Esophagus squamous epithelium (tissue), 5 donors: ENCODE data around the gene PAX9. TPM values are rescaled to one million over a fixed set of nuclear protein-coding genes. Genes with fewer than 3 reads are reported as not detected.

ENCODE experiments used
- DNase-seq: peaks from one replicate; lab custom pipeline; 2025; lab: John Stamatoyannopoulos, UW
- H3K27ac ChIP-seq, 4 donors: fragments of 200-600 bp; sonication (generic); one replicate each; pipeline ENCODE4 v1.5.1; 2016 to 2019; ENCODE audit warnings: mild to moderate bottlenecking in 1 of 4
- H3K27me3 ChIP-seq, 4 donors: fragments of 200-600 bp; sonication (generic); 1 replicate in 3 of 4; 2 replicates in 1 of 4; pipeline versions ENCODE4 v1.5.1 to v1.6.0; 2017 to 2021; ENCODE audit warnings: antibody characterized with exemption in 1 of 4
- H3K36me3 ChIP-seq, 3 donors: fragments of 200-600 bp; sonication (generic); one replicate each; pipeline ENCODE4 v1.5.1; 2016 to 2019
- H3K4me1 ChIP-seq, 3 donors: fragments of 200-600 bp; sonication (generic); one replicate each; pipeline ENCODE4 v1.5.1; 2017 to 2019
- H3K4me3 ChIP-seq, 4 donors: fragments of 200-600 bp; sonication (generic); 1 replicate in 3 of 4; 2 replicates in 1 of 4; pipeline ENCODE4 v1.5.1; 2016 to 2019; ENCODE audit warnings: mild to moderate bottlenecking in 2 of 4, moderate library complexity in 1 of 4
- H3K9me3 ChIP-seq, 3 donors: fragments of 200-600 bp; sonication (generic); one replicate each; pipeline ENCODE4 v1.5.1; 2016 to 2019
- POLR2A ChIP-seq, 4 donors: fragments of 450-650 bp; IDR thresholded peaks; one replicate each; pipeline ENCODE4 v1.6.1; 2017; ENCODE audit warnings: antibody characterized with exemption in 4 of 4, mild to moderate bottlenecking in 4 of 4, moderate library complexity in 3 of 4
- WGBS, 2 donors: methylation state at CpG; one replicate each; pipeline ENCODE4 v1.1.5; 2018; 5-methylcytosine and 5-hydroxymethylcytosine counted together
- intact Hi-C: fragments of 100-400 bp; cut with DNase I; formaldehyde crosslinking; loops from one replicate; pipeline ENCODE4 v1.15.0; 2022
- total RNA-seq, 4 donors: library from RNA; depleted of rRNA; stranded (reverse); fragments of >200 nt; gene quantifications; one replicate each; pipeline ENCODE4 v1.1.0, GENCODE V29; 2016
- TF ChIP-seq, protein P1 (sequence below), 6 experiments: fragments of 450-650 bp in 4 of 6; fragments of 200-600 bp in 2 of 6; sonication (generic) in 2 of 6; IDR thresholded peaks; one replicate each; pipeline ENCODE4 v1.5.1; 2016 to 2019; ENCODE audit warnings: antibody characterized with exemption in 6 of 6, mild to moderate bottlenecking in 4 of 6, moderate library complexity in 4 of 6
- donor health status: DM: yes; HTN: yes; CAD: no.

PAX9 gene
- 100 to 1,000 TPM in 2 of 4 donors, 10 to 100 TPM in 2; 70.1 to 152 (median 100) TPM for total RNA-seq

DNA sequence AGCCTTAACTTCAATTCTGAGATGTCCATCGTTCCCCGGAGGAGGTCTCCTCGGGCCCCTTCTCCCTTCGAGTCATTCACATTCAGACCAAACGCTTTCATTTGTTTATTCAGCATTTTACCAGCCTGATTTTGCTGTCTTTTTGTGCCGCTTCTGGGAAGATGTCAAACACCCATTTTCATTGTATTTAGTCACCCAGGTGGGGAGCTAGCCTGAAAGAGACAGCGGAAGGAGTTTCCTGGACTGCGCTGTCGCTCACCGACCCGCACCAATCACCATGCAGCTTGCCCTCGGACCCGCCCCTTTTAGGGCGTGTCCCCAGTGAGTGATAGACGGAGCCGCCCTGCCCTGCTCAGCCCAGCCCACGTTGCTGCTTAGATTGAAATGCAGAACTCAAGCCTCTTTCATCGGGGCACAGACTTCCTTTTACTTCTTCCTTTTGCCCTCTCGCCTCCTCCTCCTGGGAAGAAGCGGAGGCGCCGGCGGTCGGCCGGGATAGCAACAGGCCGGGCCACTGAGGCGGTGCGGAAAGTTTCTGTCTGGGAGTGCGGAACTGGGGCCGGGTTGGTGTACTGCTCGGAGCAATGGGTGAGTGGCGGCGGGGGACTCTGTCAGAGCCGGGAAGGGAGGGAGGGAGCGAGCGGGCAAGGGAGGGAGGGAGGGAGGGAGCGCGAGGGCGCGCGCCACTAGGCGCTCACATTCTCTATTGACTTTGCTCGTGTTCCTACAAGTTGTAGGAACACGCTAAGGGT is at the start of gene PAX9:
Gene PAX9, plus strand, starts transcription at position 355 of the 752 bp plus-strand sequence. Its CDS starts 230 bp downstream, at position 585.
- Histone ChIP-seq H3K4me3 (peak within 1 kb of the TSS; percentile 70 to 75 (median 71)), H3K27me3 (peaks cover 0 to 100% (median 44%) of the 10 kb centered on the region in 4 donors), H3K27ac (peak within 1 kb of the TSS; percentile 82 to 96 (median 94)), H3K36me3 (peaks cover 0 to 36% (median 5%) of the 10 kb centered on the region in 3 donors), H3K4me1 (peaks cover 0 to 84% (median 29%) of the 10 kb centered on the region in 3 donors), H3K9me3 (no peaks in the 10 kb centered on the region)
- no peak for DNase-seq
- intact Hi-C loops: loop anchor here (10.0 kb wide), 1 partner anchor 283 kb away; no protein-coding TSS in a partner anchor
- WGBS, 2 donors: 2 to 13% methylated on average over 26 to 29 of the region's 44 CpGs
- TF ChIP-seq POLR2A (IDR thresholded peaks at IDR 0.05): peak in 2 of 4 donors; percentile 15 to 69
- TF ChIP-seq, protein P1, sequence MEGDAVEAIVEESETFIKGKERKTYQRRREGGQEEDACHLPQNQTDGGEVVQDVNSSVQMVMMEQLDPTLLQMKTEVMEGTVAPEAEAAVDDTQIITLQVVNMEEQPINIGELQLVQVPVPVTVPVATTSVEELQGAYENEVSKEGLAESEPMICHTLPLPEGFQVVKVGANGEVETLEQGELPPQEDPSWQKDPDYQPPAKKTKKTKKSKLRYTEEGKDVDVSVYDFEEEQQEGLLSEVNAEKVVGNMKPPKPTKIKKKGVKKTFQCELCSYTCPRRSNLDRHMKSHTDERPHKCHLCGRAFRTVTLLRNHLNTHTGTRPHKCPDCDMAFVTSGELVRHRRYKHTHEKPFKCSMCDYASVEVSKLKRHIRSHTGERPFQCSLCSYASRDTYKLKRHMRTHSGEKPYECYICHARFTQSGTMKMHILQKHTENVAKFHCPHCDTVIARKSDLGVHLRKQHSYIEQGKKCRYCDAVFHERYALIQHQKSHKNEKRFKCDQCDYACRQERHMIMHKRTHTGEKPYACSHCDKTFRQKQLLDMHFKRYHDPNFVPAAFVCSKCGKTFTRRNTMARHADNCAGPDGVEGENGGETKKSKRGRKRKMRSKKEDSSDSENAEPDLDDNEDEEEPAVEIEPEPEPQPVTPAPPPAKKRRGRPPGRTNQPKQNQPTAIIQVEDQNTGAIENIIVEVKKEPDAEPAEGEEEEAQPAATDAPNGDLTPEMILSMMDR (IDR thresholded peaks at IDR 0.05): no peak

DNA sequence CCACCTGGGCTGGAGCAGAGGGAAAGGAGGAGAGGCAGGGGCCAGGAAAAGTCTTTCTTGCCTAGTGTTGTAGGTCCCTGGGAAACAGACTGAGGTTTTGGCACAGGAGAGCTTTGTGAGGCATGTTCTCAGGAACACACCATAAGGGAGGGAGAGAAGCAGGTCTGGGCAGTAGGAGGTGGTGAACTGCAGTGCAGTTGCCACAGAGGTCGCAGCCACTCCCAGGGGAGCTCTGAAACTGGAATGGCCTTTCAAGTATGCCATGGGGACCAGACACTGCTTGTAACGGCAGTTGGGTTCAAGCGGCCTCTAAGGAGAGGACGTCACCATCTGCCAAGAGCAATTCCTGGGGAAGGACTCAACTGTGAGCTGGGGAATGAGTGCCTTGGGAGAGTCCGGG is 43.8 kb upstream of the PAX9 start:
- TF ChIP-seq, protein P1 (IDR thresholded peaks at IDR 0.05): no peak
- TF ChIP-seq POLR2A (IDR thresholded peaks at IDR 0.05): no peak
- Histone ChIP-seq H3K27me3 (peaks cover 0 to 4% (median 0%) of the 10 kb centered on the region in 4 donors), H3K4me3 (no peak overlapping the region), H3K9me3 (no peaks in the 10 kb centered on the region), H3K27ac (no peak overlapping the region), H3K36me3 (no peaks in the 10 kb centered on the region), H3K4me1 (no peaks in the 10 kb centered on the region)
- intact Hi-C loops: no loop called here
- no peak for DNase-seq
- 70 to 76% methylated on average over 3 to 5 of the region's 5 CpGs for WGBS, 2 donors

DNA sequence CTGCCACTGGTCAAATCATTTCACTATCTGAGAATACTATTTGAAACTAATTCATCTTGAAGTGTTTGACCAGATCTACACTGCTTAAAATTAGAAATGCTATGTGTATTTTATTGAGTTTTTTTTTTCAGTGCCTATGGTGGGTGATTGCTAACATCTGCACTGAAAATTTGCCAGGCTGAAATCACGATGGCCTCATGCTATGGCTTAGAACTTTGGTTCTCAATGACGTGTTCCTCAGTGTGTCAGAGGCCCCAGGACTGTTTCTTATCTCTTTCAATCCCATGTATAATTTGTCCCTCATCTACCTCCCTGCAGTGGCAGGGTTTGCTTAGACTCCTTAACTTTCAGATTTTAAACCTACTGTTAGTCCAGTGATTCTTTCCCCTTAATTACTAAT is 43.0 kb upstream of the PAX9 start:
- Histone ChIP-seq H3K27me3 (peaks cover 0 to 4% (median 0%) of the 10 kb centered on the region in 4 donors), H3K4me1 (no peaks in the 10 kb centered on the region), H3K9me3 (no peaks in the 10 kb centered on the region), H3K27ac (no peak overlapping the region), H3K36me3 (no peaks in the 10 kb centered on the region), H3K4me3 (no peak overlapping the region)
- DNase-seq: no peak
- TF ChIP-seq, protein P1 (IDR thresholded peaks at IDR 0.05): no peak
- TF ChIP-seq POLR2A (IDR thresholded peaks at IDR 0.05): no peak
- intact Hi-C loops: no loop called here
- WGBS, 2 donors: 44 to 62% methylated on average over 2 of the region's 2 CpGs

DNA sequence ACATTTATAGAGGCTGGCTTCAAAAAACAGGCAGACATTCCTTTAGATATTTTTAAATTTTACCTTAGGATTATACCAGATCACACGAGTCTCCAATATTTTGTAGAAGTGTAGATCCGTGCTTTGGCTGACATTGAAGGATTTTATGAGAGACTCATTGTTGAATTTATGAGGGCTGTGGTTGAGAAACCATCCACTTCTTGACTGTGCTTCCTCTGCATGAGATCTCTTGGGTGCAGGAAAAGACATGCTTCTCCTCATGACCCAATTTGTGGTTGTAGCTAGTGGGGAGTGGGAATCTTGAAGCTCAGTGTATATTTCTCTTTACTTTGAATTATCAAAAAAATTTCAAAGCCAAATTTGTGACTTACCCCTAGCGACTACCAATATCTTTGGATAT is 42.5 kb upstream of the PAX9 start:
- Histone ChIP-seq H3K36me3 (no peaks in the 10 kb centered on the region), H3K4me3 (no peak overlapping the region), H3K27me3 (peaks cover 0 to 4% (median 0%) of the 10 kb centered on the region in 4 donors), H3K4me1 (no peaks in the 10 kb centered on the region), H3K9me3 (no peaks in the 10 kb centered on the region), H3K27ac (no peak overlapping the region)
- intact Hi-C loops: no loop called here
- TF ChIP-seq, protein P1 (IDR thresholded peaks at IDR 0.05): no peak
- TF ChIP-seq POLR2A (IDR thresholded peaks at IDR 0.05): no peak
- no peak for DNase-seq
- WGBS, 2 donors: 66 to 67% methylated on average over 3 of the region's 3 CpGs

DNA sequence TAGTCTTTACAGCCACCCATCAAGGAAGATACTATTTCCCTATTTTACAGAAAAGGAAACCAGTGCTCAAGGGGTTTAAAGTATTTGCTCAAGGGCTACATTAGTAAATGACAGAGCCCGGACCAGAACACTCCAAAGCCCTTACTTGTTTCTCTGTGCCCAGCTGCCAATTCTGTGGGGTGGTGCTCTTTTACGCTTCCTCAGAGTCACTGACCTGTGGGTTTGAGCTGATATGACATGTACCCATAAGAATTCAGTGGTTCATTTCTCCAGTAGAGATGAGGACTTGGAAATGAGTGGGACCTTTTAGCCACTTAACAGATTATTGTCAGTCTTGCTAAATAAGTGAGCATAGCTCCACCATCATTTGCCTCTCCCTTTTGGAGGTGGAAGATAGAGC is 41.8 kb upstream of the PAX9 start:
- TF ChIP-seq POLR2A (IDR thresholded peaks at IDR 0.05): no peak
- TF ChIP-seq, protein P1 (IDR thresholded peaks at IDR 0.05): no peak
- Histone ChIP-seq H3K36me3 (no peaks in the 10 kb centered on the region), H3K27ac (no peak overlapping the region), H3K9me3 (no peaks in the 10 kb centered on the region), H3K4me1 (no peaks in the 10 kb centered on the region), H3K4me3 (no peak overlapping the region), H3K27me3 (peaks cover 0 to 10% (median 0%) of the 10 kb centered on the region in 4 donors)
- intact Hi-C loops: no loop called here
- 48 to 73% methylated on average over 2 of the region's 2 CpGs for WGBS, 2 donors
- DNase-seq: no peak
